ENCODE measurements around the gene CEP295NL.
"Not testable (repeated sequence)": the region's sequence is repeated elsewhere in the genome, so short reads cannot be mapped to it uniquely, and the experiment has no call there.

CEP295NL gene

DNA sequence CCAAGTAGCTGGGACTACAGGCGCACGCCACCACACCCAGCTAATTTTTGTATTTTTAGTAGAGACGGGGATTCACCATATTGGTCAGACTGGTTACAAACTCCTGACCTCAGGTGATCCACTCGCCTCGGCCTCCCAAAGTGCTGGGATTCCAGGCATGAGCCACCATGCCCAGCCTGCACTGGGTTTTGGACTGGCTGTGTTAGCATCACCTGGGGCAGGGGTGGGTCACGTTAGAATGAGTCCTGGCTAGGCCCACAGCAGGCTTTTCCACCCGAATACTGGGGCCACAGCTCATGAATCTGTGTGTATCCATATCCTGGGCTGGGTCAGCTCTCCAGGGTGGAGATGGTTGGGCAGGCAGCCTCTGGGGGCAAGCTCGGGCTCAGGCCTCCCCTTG is 770 bp downstream of the CEP295NL start:
- H3K4me1 ChIP-seq (ENCODE audit: control insufficient read depth, insufficient read depth, low read length, poor library complexity, severe bottlenecking); H3K27me3 ChIP-seq (replicated peaks; ENCODE audit: control insufficient read depth, insufficient read depth, low read length, poor library complexity, severe bottlenecking); H3K36me3 ChIP-seq (ENCODE audit: control insufficient read depth, insufficient read depth, low read length); H3K27ac ChIP-seq (ENCODE audit: insufficient read depth, low read length, poor library complexity, severe bottlenecking); H3K4me3 ChIP-seq (ENCODE audit: insufficient read depth, low read depth, low read length, poor library complexity, severe bottlenecking); DNase-seq; H3K9me3 ChIP-seq (ENCODE audit: control insufficient read depth, low read length): not testable (repeated sequence)

DNA sequence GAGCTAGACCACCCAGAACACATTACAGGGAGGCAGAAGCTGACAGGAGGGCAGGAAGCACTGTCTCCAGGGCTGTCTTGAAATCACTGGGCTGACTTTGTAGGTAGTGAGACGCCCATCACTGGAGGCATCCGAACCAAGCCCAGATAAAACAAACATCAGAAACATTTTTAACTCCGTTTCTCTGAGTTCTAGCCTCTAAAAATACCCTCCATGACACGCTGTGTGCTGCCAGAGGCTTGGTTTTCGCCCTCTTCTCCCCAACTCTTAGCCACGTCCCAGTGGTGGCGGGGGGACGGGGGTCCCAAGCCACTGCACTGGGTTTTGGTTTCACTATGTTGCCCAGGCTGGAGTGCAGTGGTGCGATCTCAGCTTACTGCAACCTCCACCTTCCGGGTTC is 1.2 kb downstream of the CEP295NL start:
- Histone ChIP-seq H3K27ac (ENCODE audit: insufficient read depth, low read length, poor library complexity, severe bottlenecking) (no peak overlapping the region), H3K9me3 (ENCODE audit: control insufficient read depth, low read length) (no peaks in the 10 kb centered on the region), H3K4me1 (ENCODE audit: control insufficient read depth, insufficient read depth, low read length, poor library complexity, severe bottlenecking) (no peaks in the 10 kb centered on the region), H3K36me3 (ENCODE audit: control insufficient read depth, insufficient read depth, low read length) (no peaks in the 10 kb centered on the region), H3K27me3 (replicated peaks; ENCODE audit: control insufficient read depth, insufficient read depth, low read length, poor library complexity, severe bottlenecking) (no peaks in the 10 kb centered on the region), H3K4me3 (ENCODE audit: insufficient read depth, low read depth, low read length, poor library complexity, severe bottlenecking) (no peak overlapping the region)
- no peak for DNase-seq

DNA sequence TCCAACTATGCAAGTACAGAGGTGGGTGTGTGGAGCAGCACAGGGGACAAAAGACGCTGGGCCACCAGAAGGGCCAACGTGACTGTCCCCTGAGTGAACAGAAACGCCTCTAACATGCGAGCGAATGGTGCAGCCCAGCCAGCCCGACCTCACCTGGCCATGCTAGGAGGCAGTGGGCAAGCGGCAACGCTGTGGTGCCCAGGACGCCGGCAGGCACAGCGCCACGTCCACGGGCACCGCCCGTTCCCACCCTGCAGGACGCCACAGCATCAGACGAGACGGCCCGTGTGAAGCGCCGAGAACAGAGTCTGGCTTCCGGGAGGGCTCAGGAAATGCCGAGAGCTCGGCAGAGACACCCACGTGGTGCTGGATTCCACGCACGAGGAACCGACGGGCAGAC is 2.2 kb downstream of the CEP295NL start:
- H3K27me3 ChIP-seq (replicated peaks; ENCODE audit: control insufficient read depth, insufficient read depth, low read length, poor library complexity, severe bottlenecking): no peaks in the 10 kb centered on the region
- no peak overlapping the region for H3K4me3 ChIP-seq (ENCODE audit: insufficient read depth, low read depth, low read length, poor library complexity, severe bottlenecking)
- H3K36me3 ChIP-seq (ENCODE audit: control insufficient read depth, insufficient read depth, low read length): no peaks in the 10 kb centered on the region
- no peaks in the 10 kb centered on the region for H3K4me1 ChIP-seq (ENCODE audit: control insufficient read depth, insufficient read depth, low read length, poor library complexity, severe bottlenecking)
- H3K9me3 ChIP-seq (ENCODE audit: control insufficient read depth, low read length): no peaks in the 10 kb centered on the region
- no peak overlapping the region for H3K27ac ChIP-seq (ENCODE audit: insufficient read depth, low read length, poor library complexity, severe bottlenecking)
- no peak for DNase-seq

DNA sequence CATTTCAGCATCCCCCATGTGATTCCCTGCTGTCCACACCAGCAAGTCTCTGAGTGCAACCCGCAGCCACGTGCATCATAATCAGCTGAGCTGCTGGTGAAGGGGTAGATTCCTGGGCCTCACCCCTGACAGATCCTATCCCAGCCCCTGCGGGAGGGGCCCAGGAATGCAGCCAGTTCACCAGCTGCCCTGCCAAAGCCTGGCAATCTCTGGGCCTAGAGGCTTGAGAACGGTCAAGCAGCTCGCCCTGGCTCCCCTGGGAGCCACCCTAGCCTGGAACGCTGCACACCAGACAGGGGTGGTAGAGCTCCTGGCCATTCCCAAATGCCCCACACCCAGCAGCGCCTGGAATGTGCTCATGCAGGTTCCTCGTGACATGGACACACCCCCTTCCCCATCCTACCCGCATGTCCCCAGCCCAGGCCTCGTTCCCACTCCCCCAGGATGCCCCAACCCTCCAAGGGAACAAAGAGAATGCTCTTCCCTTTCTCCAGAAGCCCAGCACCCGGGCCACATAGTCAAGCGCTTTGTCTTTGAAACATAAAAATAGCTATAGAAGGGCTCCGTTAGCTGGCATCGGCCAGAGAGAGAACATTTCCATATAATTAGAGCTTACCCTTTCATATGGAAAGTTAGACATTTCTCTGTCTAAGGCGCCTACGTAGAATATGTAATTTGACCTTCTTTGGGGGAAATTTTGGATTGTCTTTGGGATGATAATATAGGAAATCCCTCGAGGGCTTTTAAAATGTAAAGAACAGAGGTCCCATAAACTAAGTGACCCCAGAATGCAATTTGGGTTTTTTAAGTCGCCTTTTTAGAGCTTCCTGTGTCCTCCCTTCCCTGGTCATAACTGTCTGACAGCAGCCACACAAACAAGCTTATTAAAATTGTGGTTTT is 3.4 kb downstream of the CEP295NL start:
- no peaks in the 10 kb centered on the region for H3K27me3 ChIP-seq (replicated peaks; ENCODE audit: control insufficient read depth, insufficient read depth, low read length, poor library complexity, severe bottlenecking)
- H3K36me3 ChIP-seq (ENCODE audit: control insufficient read depth, insufficient read depth, low read length): no peaks in the 10 kb centered on the region
- H3K27ac ChIP-seq (ENCODE audit: insufficient read depth, low read length, poor library complexity, severe bottlenecking): no peak overlapping the region
- no peaks in the 10 kb centered on the region for H3K9me3 ChIP-seq (ENCODE audit: control insufficient read depth, low read length)
- no peak overlapping the region for H3K4me3 ChIP-seq (ENCODE audit: insufficient read depth, low read depth, low read length, poor library complexity, severe bottlenecking)
- no peak for DNase-seq
- no peaks in the 10 kb centered on the region for H3K4me1 ChIP-seq (ENCODE audit: control insufficient read depth, insufficient read depth, low read length, poor library complexity, severe bottlenecking)

DNA sequence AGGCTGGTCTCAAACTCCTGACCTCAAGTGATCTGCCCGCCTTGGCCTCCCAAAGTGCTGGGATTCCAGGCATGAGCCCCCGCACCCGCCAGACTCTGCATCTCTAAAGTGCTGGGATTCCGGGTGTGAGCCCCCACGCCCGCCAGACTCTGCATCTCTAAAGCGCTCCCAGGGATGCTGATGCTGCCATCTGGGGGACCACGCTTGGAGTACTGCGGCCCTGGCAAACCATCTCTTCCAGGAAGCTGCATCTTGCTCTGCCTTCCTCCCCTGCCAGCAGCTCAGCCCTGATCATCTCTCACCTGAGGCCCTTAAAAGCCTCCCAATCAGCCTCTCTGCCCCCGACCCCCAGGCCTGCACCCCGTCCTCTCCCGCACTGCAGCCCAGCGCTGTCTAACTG is 4.1 kb downstream of the CEP295NL start:
- Histone ChIP-seq H3K4me3 (ENCODE audit: insufficient read depth, low read depth, low read length, poor library complexity, severe bottlenecking) (no peak overlapping the region), H3K4me1 (ENCODE audit: control insufficient read depth, insufficient read depth, low read length, poor library complexity, severe bottlenecking) (no peaks in the 10 kb centered on the region), H3K9me3 (ENCODE audit: control insufficient read depth, low read length) (no peaks in the 10 kb centered on the region), H3K27ac (ENCODE audit: insufficient read depth, low read length, poor library complexity, severe bottlenecking) (no peak overlapping the region), H3K27me3 (replicated peaks; ENCODE audit: control insufficient read depth, insufficient read depth, low read length, poor library complexity, severe bottlenecking) (no peaks in the 10 kb centered on the region), H3K36me3 (ENCODE audit: control insufficient read depth, insufficient read depth, low read length) (no peaks in the 10 kb centered on the region)
- no peak for DNase-seq

DNA sequence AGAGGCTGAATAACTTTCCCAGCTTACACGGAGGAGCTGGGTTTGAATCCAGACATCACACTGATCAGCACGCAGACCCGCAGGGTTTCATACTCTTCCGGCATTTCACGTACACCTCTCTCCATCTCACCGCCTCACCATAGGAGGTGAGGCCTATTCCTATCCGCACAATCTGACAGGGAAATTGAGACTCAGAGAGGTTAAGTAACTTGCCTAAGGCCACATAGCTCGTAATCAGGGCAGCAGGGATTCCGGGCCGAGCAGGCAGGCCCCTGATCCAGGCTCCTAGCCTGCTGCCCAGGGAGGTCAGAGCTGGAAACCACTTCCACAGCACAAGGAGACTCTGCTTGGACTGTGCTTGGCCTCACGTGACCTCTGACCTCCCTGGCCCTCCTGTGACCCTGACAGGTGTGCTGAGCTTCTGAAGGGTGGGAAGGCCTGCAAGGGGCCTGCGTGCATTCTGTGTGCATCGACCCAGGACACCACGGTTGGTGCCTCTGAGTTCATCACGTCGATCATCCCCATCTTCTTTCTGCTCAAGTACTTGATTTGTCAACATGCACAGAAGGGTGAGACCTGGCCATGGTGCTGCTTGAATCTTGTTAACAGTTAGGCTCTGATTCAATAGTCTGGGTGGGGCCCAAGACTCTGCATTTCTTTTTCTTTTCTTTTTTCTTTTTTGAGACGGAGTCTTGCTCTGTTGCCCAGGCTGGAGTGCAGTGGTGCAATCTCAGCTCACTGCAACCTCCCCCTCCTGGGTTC is 4.7 kb downstream of the CEP295NL start:
- Histone ChIP-seq H3K4me3 (ENCODE audit: insufficient read depth, low read depth, low read length, poor library complexity, severe bottlenecking) (no peak overlapping the region), H3K4me1 (ENCODE audit: control insufficient read depth, insufficient read depth, low read length, poor library complexity, severe bottlenecking) (no peaks in the 10 kb centered on the region), H3K9me3 (ENCODE audit: control insufficient read depth, low read length) (no peaks in the 10 kb centered on the region), H3K27ac (ENCODE audit: insufficient read depth, low read length, poor library complexity, severe bottlenecking) (no peak overlapping the region), H3K36me3 (ENCODE audit: control insufficient read depth, insufficient read depth, low read length) (no peaks in the 10 kb centered on the region), H3K27me3 (replicated peaks; ENCODE audit: control insufficient read depth, insufficient read depth, low read length, poor library complexity, severe bottlenecking) (no peaks in the 10 kb centered on the region)
- DNase-seq: no peak

DNA sequence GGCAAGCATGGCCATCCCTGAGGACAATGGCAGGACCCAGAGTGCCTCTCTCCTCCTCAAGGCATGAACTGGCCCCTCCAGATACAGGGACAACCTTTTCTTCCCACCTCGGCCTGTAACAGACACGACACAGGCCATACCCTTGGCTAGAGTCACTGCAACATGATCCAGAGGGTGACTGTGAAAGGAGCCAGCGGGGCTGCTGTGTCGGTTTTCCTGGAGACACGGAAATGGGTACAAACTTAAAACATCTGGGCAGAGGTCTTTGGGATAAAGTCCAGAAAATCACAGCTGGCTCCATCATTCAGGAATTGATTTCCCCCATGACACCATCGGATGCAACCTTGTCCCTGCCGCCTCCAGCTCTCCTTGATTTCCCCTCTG is 5.3 kb downstream of the CEP295NL start:
- no peaks in the 10 kb centered on the region for H3K36me3 ChIP-seq (ENCODE audit: control insufficient read depth, insufficient read depth, low read length)
- no peak for DNase-seq
- H3K9me3 ChIP-seq (ENCODE audit: control insufficient read depth, low read length): no peaks in the 10 kb centered on the region
- no peak overlapping the region for H3K27ac ChIP-seq (ENCODE audit: insufficient read depth, low read length, poor library complexity, severe bottlenecking)
- no peaks in the 10 kb centered on the region for H3K4me1 ChIP-seq (ENCODE audit: control insufficient read depth, insufficient read depth, low read length, poor library complexity, severe bottlenecking)
- no peak overlapping the region for H3K4me3 ChIP-seq (ENCODE audit: insufficient read depth, low read depth, low read length, poor library complexity, severe bottlenecking)
- no peaks in the 10 kb centered on the region for H3K27me3 ChIP-seq (replicated peaks; ENCODE audit: control insufficient read depth, insufficient read depth, low read length, poor library complexity, severe bottlenecking)

DNA sequence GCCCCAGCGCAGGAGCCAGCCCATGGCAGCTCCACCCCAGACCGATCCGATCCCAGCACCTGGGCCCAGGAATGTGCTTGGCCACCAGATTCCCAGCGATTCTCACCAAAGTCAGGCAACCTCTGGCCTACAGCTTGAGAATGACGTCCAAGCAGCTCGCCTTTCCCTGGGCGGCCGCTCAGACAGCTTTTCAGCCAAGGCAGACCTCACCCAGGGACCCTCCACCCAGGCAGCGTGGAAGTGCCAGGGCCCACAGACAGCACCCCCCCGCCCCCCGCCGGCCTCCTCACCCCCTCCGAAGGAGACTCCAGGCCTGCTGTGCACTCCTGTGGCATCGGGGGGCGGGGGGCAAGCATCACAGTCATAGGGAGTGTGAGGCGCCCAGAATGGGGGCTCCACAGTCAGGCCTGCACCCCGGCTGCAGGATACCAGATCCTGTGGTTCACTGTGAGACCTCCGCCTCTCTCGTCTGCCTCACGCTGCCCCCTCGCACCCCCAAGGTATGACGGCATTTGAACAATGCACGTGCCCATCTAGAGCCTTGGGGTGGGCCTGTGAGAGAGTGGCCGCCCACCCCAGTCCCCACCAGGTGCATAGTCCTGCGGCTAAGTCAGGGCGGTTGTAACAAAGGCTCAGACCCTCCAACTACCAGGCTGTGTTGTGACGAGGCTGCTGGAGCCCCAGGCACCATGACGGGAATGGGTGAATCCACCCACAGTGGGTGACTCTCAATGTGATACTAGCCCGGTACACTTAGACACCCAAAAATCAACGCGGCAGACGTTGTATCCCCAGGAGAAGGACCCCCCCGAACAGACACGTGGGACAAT is 6.0 kb downstream of the CEP295NL start:
- no peaks in the 10 kb centered on the region for H3K36me3 ChIP-seq (ENCODE audit: control insufficient read depth, insufficient read depth, low read length)
- no peaks in the 10 kb centered on the region for H3K4me1 ChIP-seq (ENCODE audit: control insufficient read depth, insufficient read depth, low read length, poor library complexity, severe bottlenecking)
- DNase-seq: no peak
- H3K27ac ChIP-seq (ENCODE audit: insufficient read depth, low read length, poor library complexity, severe bottlenecking): no peak overlapping the region
- H3K27me3 ChIP-seq (replicated peaks; ENCODE audit: control insufficient read depth, insufficient read depth, low read length, poor library complexity, severe bottlenecking): no peaks in the 10 kb centered on the region
- no peaks in the 10 kb centered on the region for H3K9me3 ChIP-seq (ENCODE audit: control insufficient read depth, low read length)
- no peak overlapping the region for H3K4me3 ChIP-seq (ENCODE audit: insufficient read depth, low read depth, low read length, poor library complexity, severe bottlenecking)

DNA sequence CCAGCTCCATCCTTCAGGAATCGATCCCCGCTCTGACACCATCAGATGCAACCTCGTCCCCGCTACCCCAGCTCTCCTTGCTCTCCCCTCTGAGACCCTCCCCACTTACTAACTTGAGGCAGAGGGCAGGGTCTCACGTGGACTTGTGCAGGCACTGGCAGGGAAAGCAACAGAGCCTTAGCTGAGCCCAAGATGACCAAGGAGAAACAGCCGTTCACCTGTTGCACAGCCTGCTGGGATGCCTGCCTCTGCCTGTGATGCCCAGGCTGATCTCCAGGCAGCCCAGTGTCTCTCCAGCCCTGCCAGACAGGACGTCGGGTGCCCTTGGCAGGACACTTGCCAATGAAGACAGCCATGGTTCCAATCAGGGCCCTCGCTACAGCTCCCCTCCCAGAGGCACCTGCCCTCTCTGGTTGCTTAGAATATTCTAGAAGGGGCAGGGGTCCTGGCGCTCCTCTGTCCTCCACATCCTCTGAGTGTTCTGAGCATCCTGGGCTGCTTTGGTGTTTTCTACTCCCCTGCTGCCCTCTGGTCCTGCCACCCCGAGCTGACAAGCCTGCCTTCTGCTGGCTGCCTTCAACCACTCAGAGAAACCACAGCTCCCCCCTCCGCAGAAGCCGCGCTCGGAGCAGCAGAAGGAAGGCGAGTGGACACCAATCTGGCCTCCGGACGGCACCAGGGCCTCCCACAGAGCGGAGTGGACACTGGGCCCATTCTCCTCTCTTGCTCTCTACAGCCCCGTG is 6.7 kb downstream of the CEP295NL start:
- Histone ChIP-seq H3K27ac (ENCODE audit: insufficient read depth, low read length, poor library complexity, severe bottlenecking) (no peak overlapping the region), H3K4me1 (ENCODE audit: control insufficient read depth, insufficient read depth, low read length, poor library complexity, severe bottlenecking) (no peaks in the 10 kb centered on the region), H3K9me3 (ENCODE audit: control insufficient read depth, low read length) (no peaks in the 10 kb centered on the region), H3K36me3 (ENCODE audit: control insufficient read depth, insufficient read depth, low read length) (no peaks in the 10 kb centered on the region), H3K4me3 (ENCODE audit: insufficient read depth, low read depth, low read length, poor library complexity, severe bottlenecking) (no peak overlapping the region), H3K27me3 (replicated peaks; ENCODE audit: control insufficient read depth, insufficient read depth, low read length, poor library complexity, severe bottlenecking) (no peaks in the 10 kb centered on the region)
- DNase-seq: no peak

Data from effector memory CD4-positive, alpha-beta T cell (primary cell).